ENCODE results near the gene NKD2. TPM values are rescaled to one million over a fixed set of nuclear protein-coding genes. Genes with fewer than 3 reads are reported as not detected.

Gene NKD2
- total and polyA plus RNA-seq, 10 donors, result 1.4 to 52.3 (median 14.9) TPM

DNA sequence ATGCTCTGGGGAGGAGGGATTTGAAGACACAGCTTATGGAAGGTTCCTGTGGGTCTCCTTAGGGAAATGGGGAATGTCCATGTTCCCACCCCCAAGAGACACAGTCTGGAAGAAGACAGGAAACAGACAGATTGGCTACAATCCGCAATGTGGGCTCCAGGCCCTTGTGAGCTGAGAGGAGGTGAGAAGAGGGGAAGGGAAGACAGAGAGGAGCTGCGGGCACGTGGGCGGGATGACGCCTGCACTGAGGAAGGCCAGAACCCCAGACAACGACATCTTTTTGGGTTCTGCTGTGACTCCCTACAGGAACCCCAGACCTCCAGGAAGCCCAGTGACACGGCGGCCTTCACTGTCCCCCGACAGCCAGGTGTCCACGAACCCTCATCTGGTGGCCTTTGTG, 29.9 kb upstream of the NKD2 start:
- H3K4me1 ChIP-seq, result peaks cover 0 to 12% (median 0%) of the 10 kb centered on the region in 6 donors
- no peak overlapping the region for H3K27ac ChIP-seq
- no peak for DNase-seq
- no peak overlapping the region for H3K4me3 ChIP-seq
- peaks cover 0 to 32% (median 0%) of the 10 kb centered on the region in 7 donors for H3K27me3 ChIP-seq (replicated peaks in 1 of 7)
- no peaks in the 10 kb centered on the region for H3K36me3 ChIP-seq
- intact Hi-C loops (cut with DNase I; ENCODE audit: low total_unique reads), result no loop called here
- 63 to 84% (median 67%) methylated on average over 10 of the region's 10 CpGs for WGBS, 5 donors
- no peaks in the 10 kb centered on the region for H3K9me3 ChIP-seq
- TF ChIP-seq, protein P1, sequence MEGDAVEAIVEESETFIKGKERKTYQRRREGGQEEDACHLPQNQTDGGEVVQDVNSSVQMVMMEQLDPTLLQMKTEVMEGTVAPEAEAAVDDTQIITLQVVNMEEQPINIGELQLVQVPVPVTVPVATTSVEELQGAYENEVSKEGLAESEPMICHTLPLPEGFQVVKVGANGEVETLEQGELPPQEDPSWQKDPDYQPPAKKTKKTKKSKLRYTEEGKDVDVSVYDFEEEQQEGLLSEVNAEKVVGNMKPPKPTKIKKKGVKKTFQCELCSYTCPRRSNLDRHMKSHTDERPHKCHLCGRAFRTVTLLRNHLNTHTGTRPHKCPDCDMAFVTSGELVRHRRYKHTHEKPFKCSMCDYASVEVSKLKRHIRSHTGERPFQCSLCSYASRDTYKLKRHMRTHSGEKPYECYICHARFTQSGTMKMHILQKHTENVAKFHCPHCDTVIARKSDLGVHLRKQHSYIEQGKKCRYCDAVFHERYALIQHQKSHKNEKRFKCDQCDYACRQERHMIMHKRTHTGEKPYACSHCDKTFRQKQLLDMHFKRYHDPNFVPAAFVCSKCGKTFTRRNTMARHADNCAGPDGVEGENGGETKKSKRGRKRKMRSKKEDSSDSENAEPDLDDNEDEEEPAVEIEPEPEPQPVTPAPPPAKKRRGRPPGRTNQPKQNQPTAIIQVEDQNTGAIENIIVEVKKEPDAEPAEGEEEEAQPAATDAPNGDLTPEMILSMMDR (IDR thresholded peaks at IDR 0.05 in 8 of 11, conservative IDR thresholded peaks at IDR 0.05 in 3 of 11), result no peak
- TF ChIP-seq POLR2A (IDR thresholded peaks at IDR 0.05), result no peak
- no peak for TF ChIP-seq POLR2AphosphoS5 (IDR thresholded peaks at IDR 0.05)

DNA sequence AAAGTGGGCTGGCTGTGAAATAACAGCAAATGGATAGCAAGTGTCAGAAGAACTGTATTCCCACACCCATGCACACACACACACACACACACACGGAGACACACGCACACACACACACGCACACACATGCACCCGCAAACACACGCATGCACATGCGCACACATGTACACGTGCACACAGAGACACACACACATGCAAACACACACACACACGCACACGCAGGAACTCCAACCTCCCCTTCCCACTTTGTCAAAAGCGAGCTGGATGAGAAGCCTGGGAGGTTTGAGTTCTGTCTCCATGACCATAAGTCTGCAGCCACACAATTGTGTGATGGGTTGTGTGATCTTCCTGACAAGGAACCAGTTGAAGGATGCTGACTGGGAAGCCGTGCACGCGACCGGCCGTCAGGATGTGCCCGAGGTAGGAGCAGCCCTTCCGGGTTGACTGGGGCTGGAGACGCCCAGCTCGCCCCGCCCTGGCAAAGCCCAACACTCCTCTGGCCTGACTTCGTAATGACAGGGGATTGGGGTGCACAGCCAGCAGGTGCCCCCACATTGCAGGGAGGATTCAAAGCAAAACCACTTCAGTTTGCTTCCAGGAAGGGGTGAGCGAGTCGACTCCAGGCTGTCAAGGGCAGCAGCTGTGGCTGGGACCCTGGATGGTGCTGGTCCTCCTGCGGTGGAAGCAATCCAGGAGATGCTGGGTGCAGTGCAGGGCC, 29.3 kb upstream of the NKD2 start:
- Histone ChIP-seq H3K27me3 (replicated peaks in 1 of 7) (peaks cover 0 to 32% (median 0%) of the 10 kb centered on the region in 7 donors), H3K4me1 (peaks cover 0 to 12% (median 0%) of the 10 kb centered on the region in 6 donors), H3K4me3 (no peak overlapping the region), H3K36me3 (no peaks in the 10 kb centered on the region), H3K27ac (peak overlapping the region in 3 of 8 donors; percentile 62 to 68 (median 65)), H3K9me3 (peaks cover 0 to 1% (median 0%) of the 10 kb centered on the region in 8 donors)
- no peak for DNase-seq
- TF ChIP-seq POLR2AphosphoS5 (IDR thresholded peaks at IDR 0.05), result no peak
- 86 to 93% (median 89%) methylated on average over 24 of the region's 24 CpGs for WGBS, 5 donors
- intact Hi-C loops (cut with DNase I; ENCODE audit: low total_unique reads), result no loop called here

DNA sequence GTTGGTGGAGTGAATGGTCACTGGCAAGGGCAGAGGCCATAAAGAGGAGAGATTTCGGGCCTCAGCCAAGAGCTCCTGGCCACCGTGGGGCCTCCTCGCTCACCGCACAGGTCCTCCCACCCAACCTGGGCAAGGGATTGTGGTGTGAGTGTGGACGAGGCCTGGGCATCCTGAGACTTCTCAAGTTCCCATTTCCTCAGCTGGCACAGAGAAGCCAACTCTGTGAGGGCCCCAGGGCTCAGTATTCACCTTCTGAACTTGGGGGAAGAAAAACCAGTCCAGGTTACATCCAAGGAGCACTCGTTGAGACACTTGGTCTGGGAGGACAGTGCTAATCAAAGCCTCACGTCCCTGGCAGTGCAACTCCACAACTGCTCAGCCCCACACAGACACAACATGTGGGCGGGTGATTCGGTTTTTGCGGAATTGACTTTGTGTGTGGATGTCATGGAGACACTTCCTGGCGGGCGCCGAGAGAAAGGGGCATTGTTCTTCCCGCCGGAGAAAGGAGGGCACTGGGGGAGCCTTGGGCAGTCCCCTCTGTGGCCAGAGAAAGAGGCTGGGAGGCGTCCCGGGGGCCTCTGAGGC, 28.5 kb upstream of the NKD2 start:
- DNase-seq, result no peak
- H3K27me3 ChIP-seq (replicated peaks in 1 of 7), result peaks cover 0 to 32% (median 0%) of the 10 kb centered on the region in 7 donors
- H3K27ac ChIP-seq, result peak overlapping the region in 6 of 8 donors; percentile 44 to 68 (median 65)
- intact Hi-C loops (cut with DNase I; ENCODE audit: low total_unique reads), result no loop called here
- peaks cover 0 to 12% (median 0%) of the 10 kb centered on the region in 6 donors for H3K4me1 ChIP-seq
- peaks cover 0 to 10% (median 0%) of the 10 kb centered on the region in 8 donors for H3K9me3 ChIP-seq
- no peaks in the 10 kb centered on the region for H3K36me3 ChIP-seq
- no peak overlapping the region for H3K4me3 ChIP-seq
- TF ChIP-seq POLR2A (IDR thresholded peaks at IDR 0.05) (no peak), POLR2AphosphoS5 (IDR thresholded peaks at IDR 0.05) (peak in 1 of 3 donors; percentile 11)
- TF ChIP-seq, protein P1 (IDR thresholded peaks at IDR 0.05 in 8 of 11, conservative IDR thresholded peaks at IDR 0.05 in 3 of 11), result no peak
- WGBS, 5 donors, result 56 to 66% (median 61%) methylated on average over 17 of the region's 17 CpGs

DNA sequence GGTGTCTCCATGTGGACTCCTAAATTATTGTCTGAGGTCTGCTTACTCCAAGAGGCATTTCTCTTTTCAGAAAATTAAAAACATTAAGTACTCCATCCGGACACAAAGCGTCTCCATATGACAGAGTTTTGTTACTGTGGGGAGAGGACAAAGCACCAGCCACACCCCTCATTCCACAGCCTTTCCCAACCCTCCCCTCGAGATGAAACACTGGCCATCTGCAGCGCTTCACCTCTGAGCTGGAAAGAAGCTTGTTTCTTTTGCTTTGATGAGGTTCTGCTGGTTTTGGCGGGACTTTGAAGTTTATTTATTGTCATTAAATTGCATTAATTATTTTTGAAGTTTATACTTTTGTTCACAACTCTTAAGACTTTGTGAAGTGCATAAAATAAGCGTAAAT, 27.6 kb upstream of the NKD2 start:
- peak overlapping the region in 5 of 8 donors; percentile 62 to 68 (median 65) for H3K27ac ChIP-seq
- 61 to 73% (median 68%) methylated on average over 6 of the region's 6 CpGs for WGBS, 5 donors
- DNase-seq, result no peak

More for the DNA sequence above, 27.6 kb upstream of the NKD2 start:
- Histone ChIP-seq H3K4me1 (peaks cover 0 to 12% (median 0%) of the 10 kb centered on the region in 6 donors), H3K27me3 (replicated peaks in 1 of 7) (peaks cover 0 to 36% (median 0%) of the 10 kb centered on the region in 7 donors), H3K36me3 (no peaks in the 10 kb centered on the region), H3K9me3 (peaks cover 0 to 18% (median 2%) of the 10 kb centered on the region in 8 donors), H3K4me3 (no peak overlapping the region)
- intact Hi-C loops (cut with DNase I; ENCODE audit: low total_unique reads), result no loop called here
- TF ChIP-seq POLR2AphosphoS5 (IDR thresholded peaks at IDR 0.05), result no peak
- TF ChIP-seq, protein P1 (IDR thresholded peaks at IDR 0.05 in 8 of 11, conservative IDR thresholded peaks at IDR 0.05 in 3 of 11), result no peak
